HepG2 (cell line): ENCODE results near the gene ANKRD52. TPM values are rescaled to one million over a fixed set of nuclear protein-coding genes. Genes with fewer than 3 reads are reported as not detected.
A peak's percentile ranks its signal among the peaks of the same experiment; 100 is the strongest.

Experiments
- AKAP8 ChIP-seq: sonication (generic); formaldehyde crosslinking; IDR thresholded peaks from 2 replicates; pipeline ENCODE4 v1.5.1; 2020; ENCODE audit warnings: mild to moderate bottlenecking, missing genetic modification reagents
- CREM ChIP-seq, 2 experiments: sonication (generic) in 1 of 2; formaldehyde crosslinking in 1 of 2; IDR thresholded peaks; 2 replicates each; pipeline versions ENCODE4 v1.4.0 to v1.6.1; 2016 to 2020; ENCODE audit warnings: antibody characterized with exemption in 1 of 2, mild to moderate bottlenecking in 1 of 2, missing genetic modification reagents in 1 of 2
- FOXC1 ChIP-seq: sonication (generic); formaldehyde crosslinking; IDR thresholded peaks from 2 replicates; pipeline ENCODE4 v1.8.0; 2022; ENCODE audit warnings: mild to moderate bottlenecking, missing genetic modification reagents, borderline replicate concordance
- FOXJ3 ChIP-seq: sonication (generic); formaldehyde crosslinking; IDR thresholded peaks from 2 replicates; pipeline ENCODE4 v1.4.0; 2020; ENCODE audit warnings: missing genetic modification reagents, mild to moderate bottlenecking, borderline replicate concordance
- FOXO1 ChIP-seq: sonication (generic); formaldehyde crosslinking; IDR thresholded peaks from 2 replicates; pipeline ENCODE4 v1.4.0; 2020; ENCODE audit warnings: missing genetic modification reagents
- IRF2 ChIP-seq: IDR thresholded peaks from 2 replicates; pipeline ENCODE4 v1.6.1; 2018; ENCODE audit warnings: missing genetic modification reagents, missing compliant biosample characterization
- KLF6 ChIP-seq: IDR thresholded peaks from 2 replicates; pipeline ENCODE4 v1.8.0; 2016; ENCODE audit warnings: missing biosample characterization, missing genetic modification reagents
- KMT2B ChIP-seq: IDR thresholded peaks from 2 replicates; pipeline ENCODE4 v1.6.1; 2016; ENCODE audit warnings: missing genetic modification reagents, missing compliant biosample characterization
- NFYC ChIP-seq: IDR thresholded peaks from 2 replicates; pipeline ENCODE4 v1.6.1; 2016; ENCODE audit warnings: missing genetic modification reagents, missing compliant biosample characterization
- NONO ChIP-seq, 2 experiments: fragments of 450-650 bp in 1 of 2; sonication (generic) in 1 of 2; formaldehyde crosslinking in 1 of 2; IDR thresholded peaks in 1 of 2; conservative IDR thresholded peaks in 1 of 2; 2 replicates each; pipeline versions ENCODE4 v1.6.1 to v1.8.0; 2017 to 2022; ENCODE audit warnings: mild to moderate bottlenecking in 1 of 2, missing genetic modification reagents in 1 of 2, moderate library complexity in 1 of 2
- POLR2G ChIP-seq: fragments of 200-400 bp; formaldehyde crosslinking; IDR thresholded peaks from 2 replicates; pipeline ENCODE4 v1.6.1; 2018; ENCODE audit warnings: mild to moderate bottlenecking, low read depth, low read length, moderate library complexity
- PRDM15 ChIP-seq: sonication (generic); formaldehyde crosslinking; IDR thresholded peaks from 2 replicates; pipeline ENCODE4 v1.4.0; 2020; ENCODE audit warnings: missing genetic modification reagents
- RFXAP ChIP-seq: sonication (generic); formaldehyde crosslinking; IDR thresholded peaks from 2 replicates; pipeline ENCODE4 v1.4.0; 2020; ENCODE audit warnings: missing genetic modification reagents, borderline replicate concordance
- RXRA ChIP-seq: sonication (generic); formaldehyde crosslinking; IDR thresholded peaks from 2 replicates; pipeline ENCODE4 v1.5.1; 2020; ENCODE audit warnings: missing genetic modification reagents
- SOX5 ChIP-seq: IDR thresholded peaks from 2 replicates; pipeline ENCODE4 v1.6.1; 2016; ENCODE audit warnings: borderline replicate concordance
- TFE3 ChIP-seq: IDR thresholded peaks from 2 replicates; pipeline ENCODE4 v1.6.1; 2016
- ZFY ChIP-seq: sonication (generic); formaldehyde crosslinking; IDR thresholded peaks from 2 replicates; pipeline ENCODE4 v1.4.0; 2020; ENCODE audit warnings: missing genetic modification reagents
- ZNF772 ChIP-seq: sonication (generic); formaldehyde crosslinking; IDR thresholded peaks from 2 replicates; pipeline ENCODE4 v1.5.0; 2020; ENCODE audit warnings: mild to moderate bottlenecking, missing genetic modification reagents
- ZSCAN22 ChIP-seq: sonication (generic); formaldehyde crosslinking; IDR thresholded peaks from 2 replicates; pipeline ENCODE4 v1.4.0; 2020; ENCODE audit warnings: mild to moderate bottlenecking, missing genetic modification reagents
- polyA plus RNA-seq, 8 experiments: library from polyadenylated mRNA; depleted of rRNA in 3 of 8; stranded (reverse) in 7 of 8; unstranded in 1 of 8; fragments of >200 nt; fragmentation: Illumina TruSeq in 4 of 8; extraction: Trizol in 4 of 8; gene quantifications; 2 replicates each; pipeline versions ENCODE4 v1.2.1 to v1.2.3, GENCODE V29; 2011 to 2016; ENCODE audit warnings: low read depth in 4 of 8, missing spikeins in 1 of 8, mixed read lengths in 1 of 8; ENCODE audit not compliant: insufficient read depth in 1 of 8
- total RNA-seq, 5 experiments: library from RNA; depleted of rRNA; stranded (reverse); fragments of >200 nt; fragmentation: Illumina TruSeq; extraction: Trizol; gene quantifications; 2 replicates each; pipeline ENCODE4 v1.2.3, GENCODE V29; 2016; ENCODE audit warnings: low read depth in 1 of 5
- TF ChIP-seq, protein P1 (sequence below): IDR thresholded peaks from 2 replicates; pipeline ENCODE4 v1.6.1; 2016
- TF ChIP-seq, protein P2 (sequence below): sonication (generic); formaldehyde crosslinking; IDR thresholded peaks from 2 replicates; pipeline ENCODE4 v1.5.1; 2020; ENCODE audit warnings: missing genetic modification reagents, mild to moderate bottlenecking, borderline replicate concordance

The ANKRD52 gene
- total and polyA plus RNA-seq, 2 of the 13 experiments (the other 11 are each of a cell fraction or from before 2014, with no cell fraction given) = 7.8 to 9.2 TPM

DNA sequence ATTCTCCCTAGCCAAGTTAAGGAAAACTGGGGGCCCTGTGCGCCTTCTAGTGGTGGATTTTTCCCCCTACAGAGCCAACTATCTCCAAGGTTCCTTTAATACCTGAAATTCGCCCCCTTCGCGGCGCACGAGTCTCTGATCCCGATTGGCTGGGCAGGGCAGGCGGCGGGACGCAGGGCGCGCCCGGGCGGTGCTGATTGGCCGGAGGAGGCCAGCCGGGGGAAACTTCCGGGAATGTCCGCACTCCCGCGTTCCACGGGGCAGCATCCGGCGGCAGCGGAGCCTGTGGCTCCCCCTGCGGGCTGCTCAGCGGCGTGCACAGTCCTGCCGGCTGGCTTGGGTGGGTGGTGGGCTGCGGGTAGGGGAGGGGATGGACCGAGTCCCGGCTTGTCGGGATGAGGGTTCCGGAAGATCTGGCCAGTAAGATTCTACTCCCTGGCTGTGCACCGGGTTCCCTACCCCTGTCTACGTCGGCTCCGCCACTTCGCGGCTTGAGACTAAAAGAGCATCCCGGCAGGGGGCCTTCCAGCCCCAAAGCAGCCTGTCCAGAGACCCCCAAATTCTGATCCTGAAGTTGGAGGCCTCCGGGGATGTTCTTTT lies 34.0 kb downstream of the ANKRD52 start, which contains the start of gene NABP2 (continued):
- TF ChIP-seq, protein P1, sequence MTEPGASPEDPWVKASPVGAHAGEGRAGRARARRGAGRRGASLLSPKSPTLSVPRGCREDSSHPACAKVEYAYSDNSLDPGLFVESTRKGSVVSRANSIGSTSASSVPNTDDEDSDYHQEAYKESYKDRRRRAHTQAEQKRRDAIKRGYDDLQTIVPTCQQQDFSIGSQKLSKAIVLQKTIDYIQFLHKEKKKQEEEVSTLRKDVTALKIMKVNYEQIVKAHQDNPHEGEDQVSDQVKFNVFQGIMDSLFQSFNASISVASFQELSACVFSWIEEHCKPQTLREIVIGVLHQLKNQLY (CRISPR knock-in tag) = 0 out of 2 replicates have a peak, but pooled peaks have one; percentile 15
- 0 out of 2 replicates have a peak, but pooled peaks have one; percentile 31 for TF ChIP-seq KLF6 (CRISPR knock-in tag)
- TF ChIP-seq, protein P2, sequence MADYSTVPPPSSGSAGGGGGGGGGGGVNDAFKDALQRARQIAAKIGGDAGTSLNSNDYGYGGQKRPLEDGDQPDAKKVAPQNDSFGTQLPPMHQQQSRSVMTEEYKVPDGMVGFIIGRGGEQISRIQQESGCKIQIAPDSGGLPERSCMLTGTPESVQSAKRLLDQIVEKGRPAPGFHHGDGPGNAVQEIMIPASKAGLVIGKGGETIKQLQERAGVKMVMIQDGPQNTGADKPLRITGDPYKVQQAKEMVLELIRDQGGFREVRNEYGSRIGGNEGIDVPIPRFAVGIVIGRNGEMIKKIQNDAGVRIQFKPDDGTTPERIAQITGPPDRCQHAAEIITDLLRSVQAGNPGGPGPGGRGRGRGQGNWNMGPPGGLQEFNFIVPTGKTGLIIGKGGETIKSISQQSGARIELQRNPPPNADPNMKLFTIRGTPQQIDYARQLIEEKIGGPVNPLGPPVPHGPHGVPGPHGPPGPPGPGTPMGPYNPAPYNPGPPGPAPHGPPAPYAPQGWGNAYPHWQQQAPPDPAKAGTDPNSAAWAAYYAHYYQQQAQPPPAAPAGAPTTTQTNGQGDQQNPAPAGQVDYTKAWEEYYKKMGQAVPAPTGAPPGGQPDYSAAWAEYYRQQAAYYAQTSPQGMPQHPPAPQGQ (CRISPR knock-in tag) = no peak
- peak; percentile 96 for TF ChIP-seq NFYC (CRISPR knock-in tag)
- TF ChIP-seq FOXO1 (CRISPR knock-in tag) = 0 out of 2 replicates have a peak, but pooled peaks have one; percentile 36
- peak; percentile 70 for TF ChIP-seq ZNF772 (CRISPR knock-in tag)
- 0 out of 2 replicates have a peak, but pooled peaks have one; percentile 28 for TF ChIP-seq SOX5 (CRISPR knock-in tag)
- peak; percentile 14; the same call in 1 of the 2 replicates for TF ChIP-seq CREM (IDR thresholded peaks at IDR 0.05)
- no peak for TF ChIP-seq CREM (CRISPR knock-in tag; IDR thresholded peaks at IDR 0.05)
- TF ChIP-seq NONO (IDR thresholded peaks at IDR 0.05) = no peak
- 0 out of 2 replicates have a peak, but pooled peaks have one; percentile 34 for TF ChIP-seq NONO (CRISPR knock-in tag; conservative IDR thresholded peaks at IDR 0.05)
- TF ChIP-seq RFXAP (CRISPR knock-in tag) = peak; percentile 91
- no peak for TF ChIP-seq ZSCAN22 (CRISPR knock-in tag)
- peak; percentile 22; the same call in 1 of the 2 replicates for TF ChIP-seq IRF2 (CRISPR knock-in tag)
- TF ChIP-seq KMT2B (CRISPR knock-in tag) = peak; percentile 78
- peak; percentile 50; the same call in 1 of the 2 replicates for TF ChIP-seq ZFY (CRISPR knock-in tag)
- peak; percentile 60; the same call in 1 of the 2 replicates for TF ChIP-seq POLR2G
- TF ChIP-seq RXRA (CRISPR knock-in tag) = 0 out of 2 replicates have a peak, but pooled peaks have one; percentile 37
- peak; percentile 43; the same call in 1 of the 2 replicates for TF ChIP-seq AKAP8 (CRISPR knock-in tag)
- peak; percentile 25; the same call in 1 of the 2 replicates for TF ChIP-seq FOXJ3 (CRISPR knock-in tag)
- peak; percentile 44; the same call in 1 of the 2 replicates for TF ChIP-seq TFE3 (CRISPR knock-in tag)
- TF ChIP-seq FOXC1 (CRISPR knock-in tag) = peak; percentile 82
- TF ChIP-seq PRDM15 (CRISPR knock-in tag) = no peak
